ENCODE measurements around the gene ARL15.

DNA sequence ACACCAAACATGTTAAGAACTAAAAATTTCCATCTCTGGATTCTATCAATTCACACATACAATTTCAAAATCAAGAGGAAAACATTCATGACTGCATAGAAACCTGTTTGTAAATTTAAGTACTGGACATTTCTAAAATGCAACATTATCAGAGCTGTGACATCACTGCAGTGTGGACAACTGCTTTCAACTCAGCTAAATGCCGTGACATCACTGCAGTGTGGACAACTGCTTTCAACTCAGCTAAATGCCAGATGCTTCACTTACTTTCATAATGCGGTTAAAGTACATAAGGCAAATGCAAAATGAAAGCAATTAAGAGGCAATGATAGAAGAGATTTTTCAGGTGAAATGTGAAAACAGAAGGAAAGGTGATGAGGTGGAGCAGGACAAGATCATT, 161.5 kb downstream of the ARL15 start:
- no peak for TF ChIP-seq GATA3 (IDR thresholded peaks at IDR 0.05; ENCODE audit: low read depth, low read length)
- TF ChIP-seq GATA2 (IDR thresholded peaks at IDR 0.05; ENCODE audit: low read depth, low read length), result no peak

All from SH-SY5Y (cell line).